DOHH2 (cell line): ENCODE data around the gene TLE2.

Experiments
- CTCF ChIP-seq: fragments of 200-600 bp; sonication (generic); IDR thresholded peaks from one replicate; pipeline ENCODE4 v1.5.1; 2014; ENCODE audit warnings: antibody characterized with exemption, mild to moderate bottlenecking, low read depth, low read length; ENCODE audit not compliant: poor library complexity, severe bottlenecking
- EZH2phosphoT487 ChIP-seq: fragments of 200-600 bp; sonication (generic); IDR thresholded peaks from 2 replicates; pipeline ENCODE4 v1.6.1; 2017; ENCODE audit warnings: borderline replicate concordance, mild to moderate bottlenecking, antibody characterized with exemption, low read length, moderate library complexity, mixed read lengths

GRCh38 chr19:2978166-2978767, 50.8 kb downstream of the TLE2 start:
- TF ChIP-seq EZH2phosphoT487 (no peak), CTCF (no peak)
